B cell (primary cell): ENCODE measurements around the gene HTRA1. TPM values are rescaled to one million over a fixed set of nuclear protein-coding genes. Genes with fewer than 3 reads are reported as not detected.

Source experiments
- ATAC-seq: fragments of 200-7000 bp; cut with Tn5 transposase; one replicate; pipeline ENCODE4 v1.10.0; 2021; ENCODE audit warnings: low read depth, mild to moderate bottlenecking, moderate number of reproducible peaks, moderate library complexity
- CTCF ChIA-PET: fragments of 350-600 bp; sonication (Branson Sonifier 250); formaldehyde crosslinking; loops from one replicate; lab custom pipeline; 2021; ENCODE audit warnings: antibody characterized with exemption, inconsistent platforms; lab: Charles Lee
- POLR2A ChIA-PET: fragments of 350-600 bp; sonication (Branson Sonifier 250); formaldehyde crosslinking; loops from one replicate; lab custom pipeline; 2021; ENCODE audit warnings: antibody characterized with exemption; lab: Charles Lee
- DNase-seq: peaks from one replicate; pipeline ENCODE4 v3.0.0; 2013
- H2AFZ ChIP-seq: 2 replicates; pipeline ENCODE4 v1.6.1; 2012; ENCODE audit warnings: mild to moderate bottlenecking, low read depth, low read length; ENCODE audit not compliant: insufficient read depth, poor library complexity, severe bottlenecking
- H3K27ac ChIP-seq, 2 donors: 1 replicate in 1 of 2; 2 replicates in 1 of 2; pipeline ENCODE4 v1.5.1; 2012 to 2013; ENCODE audit warnings: low read length in 2 of 2, mild to moderate bottlenecking in 2 of 2, moderate library complexity in 1 of 2
- H3K27me3 ChIP-seq, 4 experiments: fragments of 200-600 bp in 1 of 4; sonication (generic) in 1 of 4; replicated peaks in 1 of 4; 1 replicate in 2 of 4; 2 replicates in 2 of 4; pipeline versions ENCODE4 v1.6.1 to v1.7.0; 2013 to 2016; ENCODE audit warnings: low read length in 3 of 4, mild to moderate bottlenecking in 2 of 4, mixed read lengths in 1 of 4, moderate library complexity in 1 of 4; ENCODE audit not compliant: insufficient read depth in 4 of 4, control insufficient read depth in 3 of 4; ENCODE audit errors: control extremely low read depth in 1 of 4
- H3K36me3 ChIP-seq, 2 experiments: replicated peaks in 1 of 2; 1 replicate in 1 of 2; 2 replicates in 1 of 2; pipeline versions ENCODE4 v1.6.1 to v1.7.1; 2013; ENCODE audit warnings: low read length in 1 of 2; ENCODE audit not compliant: insufficient read depth in 2 of 2, control insufficient read depth in 1 of 2; ENCODE audit errors: control extremely low read depth in 1 of 2, extremely low read depth in 1 of 2
- H3K4me1 ChIP-seq, 2 donors: fragments of 200-600 bp in 1 of 2; sonication (generic) in 1 of 2; 1 replicate in 1 of 2; 2 replicates in 1 of 2; pipeline versions ENCODE4 v1.5.1 to v1.6.1; 2013 to 2017; ENCODE audit warnings: low read length in 2 of 2; ENCODE audit not compliant: control insufficient read depth in 2 of 2, insufficient read depth in 2 of 2
- H3K4me2 ChIP-seq: replicated peaks from 2 replicates; pipeline ENCODE3; 2012; ENCODE audit warnings: mild to moderate bottlenecking, low read depth, low read length; ENCODE audit not compliant: poor library complexity, severe bottlenecking
- H3K4me3 ChIP-seq, 5 experiments: fragments of 200-600 bp in 1 of 5; sonication (generic) in 1 of 5; 1 replicate in 3 of 5; 2 replicates in 2 of 5; pipeline versions ENCODE4 v1.5.1 to v1.7.0; 2011 to 2016; ENCODE audit warnings: low read length in 4 of 5, mild to moderate bottlenecking in 4 of 5, low read depth in 2 of 5, control low read depth in 1 of 5, moderate library complexity in 1 of 5; ENCODE audit not compliant: insufficient read depth in 1 of 5; ENCODE audit errors: control extremely low read depth in 1 of 5, extremely low read depth in 1 of 5
- H3K79me2 ChIP-seq: fragments of 200-600 bp; sonication (generic); one replicate; pipeline ENCODE4 v1.6.0; 2016; ENCODE audit warnings: low read length; ENCODE audit not compliant: control insufficient read depth, insufficient read depth
- H3K9ac ChIP-seq: fragments of 200-600 bp; sonication (generic); 2 replicates; pipeline ENCODE4 v1.6.1; 2017; ENCODE audit warnings: mild to moderate bottlenecking, low read length, moderate library complexity
- H3K9me3 ChIP-seq, 3 donors: one replicate each; pipeline versions ENCODE4 v1.6.1 to v1.7.1; 2013; ENCODE audit warnings: low read length in 2 of 3; ENCODE audit not compliant: control insufficient read depth in 2 of 3, insufficient read depth in 1 of 3; ENCODE audit errors: control extremely low read depth in 1 of 3
- H4K20me1 ChIP-seq: 2 replicates; pipeline ENCODE4 v1.6.0; 2012; ENCODE audit warnings: mild to moderate bottlenecking, low read length; ENCODE audit not compliant: insufficient read depth, control insufficient read depth, poor library complexity, severe bottlenecking
- H3K27ac Mint-ChIP-seq: one replicate; pipeline ENCODE4 v1.8.0; 2021; ENCODE audit warnings: mixed read lengths
- H3K27me3 Mint-ChIP-seq: one replicate; pipeline ENCODE4 v1.8.0; 2021; ENCODE audit warnings: mixed read lengths
- H3K4me1 Mint-ChIP-seq: one replicate; pipeline ENCODE4 v1.8.0; 2021; ENCODE audit warnings: mixed read lengths
- H3K4me3 Mint-ChIP-seq: one replicate; pipeline ENCODE4 v1.8.0; 2021; ENCODE audit warnings: mixed read lengths
- H3K9me3 Mint-ChIP-seq: one replicate; pipeline ENCODE4 v1.8.0; 2022; ENCODE audit warnings: mixed read lengths; ENCODE audit not compliant: insufficient read depth
- CTCF ChIP-seq: fragments of 200-600 bp; IDR thresholded peaks from one replicate; pipeline ENCODE4 v1.8.0; 2022; ENCODE audit warnings: antibody characterized with exemption, mild to moderate bottlenecking
- EZH2 ChIP-seq: IDR thresholded peaks from 2 replicates; pipeline ENCODE4 v1.6.1; 2012; ENCODE audit warnings: borderline replicate concordance, low read depth, mild to moderate bottlenecking, moderate library complexity, low read length; ENCODE audit not compliant: insufficient read depth, poor library complexity, severe bottlenecking
- WGBS: methylation state at CpG from one replicate; pipeline ENCODE4 v1.1.5; 2013; ENCODE audit warnings: missing lambda C conversion rate; ENCODE audit not compliant: insufficient coverage; 5-methylcytosine and 5-hydroxymethylcytosine counted together
- intact Hi-C: fragments of 100-400 bp; cut with micrococcal nuclease; formaldehyde crosslinking; loops from one replicate; pipeline ENCODE4 v1.10.0; 2022
- polyA plus RNA-seq: library from polyadenylated mRNA; depleted of rRNA; stranded (reverse); fragments of >200 nt; gene quantifications from 2 replicates; pipeline ENCODE4 v1.2.3, GENCODE V29; 2012
- total RNA-seq, 2 donors: library from RNA; stranded (reverse); fragments of 120-200 nt in 1 of 2; gene quantifications; 1 replicate in 1 of 2; 2 replicates in 1 of 2; pipeline versions ENCODE4 v1.2.3 to v1.2.4, GENCODE V29; 2013 to 2022

Gene HTRA1
- total and polyA plus RNA-seq, 2 donors (not counting 1 experiment from before 2014, with no cell fraction given), result not detected

DNA sequence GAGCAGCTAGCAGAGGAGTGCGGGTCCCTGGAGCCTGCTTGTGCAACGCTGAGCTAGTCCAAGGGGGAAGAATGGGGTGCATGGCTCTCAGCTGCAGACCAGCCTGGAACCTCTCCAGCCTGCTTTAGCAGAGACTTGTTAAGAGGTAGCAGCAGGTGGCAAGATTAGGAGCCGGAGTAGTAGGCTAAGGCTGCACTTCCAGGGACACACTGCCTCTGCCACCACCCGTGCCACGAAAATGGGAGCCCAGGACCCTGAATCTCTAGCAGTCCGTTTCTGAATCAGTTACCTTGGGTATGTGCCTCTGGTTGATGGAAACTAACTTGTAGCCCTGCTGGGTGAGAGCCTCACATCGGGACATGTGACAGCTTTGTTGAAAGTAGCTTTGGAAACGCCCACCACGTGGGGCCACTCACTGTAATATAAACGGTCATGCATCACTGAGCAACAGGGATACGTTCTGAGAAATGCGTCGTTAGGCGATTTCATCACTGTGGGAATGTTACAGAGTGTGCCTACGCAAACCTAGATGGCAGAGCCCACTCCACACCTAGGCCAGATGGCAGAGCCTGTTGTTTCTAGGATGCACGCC lies 25.9 kb downstream of the HTRA1 start:
- no peaks in the 10 kb centered on the region for H3K9me3 Mint-ChIP-seq
- H3K36me3 ChIP-seq, result no peaks in the 10 kb centered on the region

GRCh38 chr10:122490268-122490667 lies 28.9 kb downstream of the HTRA1 start:
- Histone ChIP-seq H3K9me3 (no peaks in the 10 kb centered on the region), H4K20me1 (no peaks in the 10 kb centered on the region), H3K4me2 (no peak overlapping the region), H3K36me3 (no peaks in the 10 kb centered on the region), H3K4me3 (no peak overlapping the region), H2AFZ (no peak overlapping the region), H3K4me1 (no peaks in the 10 kb centered on the region), H3K79me2 (no peaks in the 10 kb centered on the region), H3K9ac (no peak overlapping the region), H3K27me3 (no peaks in the 10 kb centered on the region), H3K27ac (no peak overlapping the region)
- intact Hi-C loops, result no loop called here
- H3K27me3 Mint-ChIP-seq, result peaks cover 36% of the 10 kb centered on the region
- ChIA-PET POLR2A (no interaction called here), CTCF (no interaction called here)
- WGBS, result no CpG with 5 or more reads among the region's 4 CpGs
- no peak overlapping the region for H3K27ac Mint-ChIP-seq
- no peaks in the 10 kb centered on the region for H3K4me1 Mint-ChIP-seq
- TF ChIP-seq EZH2, result no peak
- no peak for TF ChIP-seq CTCF
- DNase-seq, result no peak
- no peak for ATAC-seq
- no peaks in the 10 kb centered on the region for H3K9me3 Mint-ChIP-seq
- no peak overlapping the region for H3K4me3 Mint-ChIP-seq

More for the DNA sequence above, 25.9 kb downstream of the HTRA1 start:
- H3K4me2 ChIP-seq, result no peak overlapping the region
- no peak overlapping the region for H2AFZ ChIP-seq
- ChIA-PET POLR2A (no interaction called here), CTCF (no interaction called here)
- peaks cover 0 to 3% (median 0%) of the 10 kb centered on the region in 3 donors for H3K9me3 ChIP-seq
- Mint-ChIP-seq H3K27me3 (peaks cover 23% of the 10 kb centered on the region), H3K27ac (no peak overlapping the region), H3K4me3 (no peak overlapping the region), H3K4me1 (no peaks in the 10 kb centered on the region)
- H3K79me2 ChIP-seq, result no peaks in the 10 kb centered on the region
- intact Hi-C loops, result no loop called here
- no peak for TF ChIP-seq CTCF
- no peak for DNase-seq
- no peak overlapping the region for H3K4me3 ChIP-seq
- WGBS, result 74% methylated on average over 16 of the region's 16 CpGs
- no peak overlapping the region for H3K27ac ChIP-seq
- H3K9ac ChIP-seq, result no peak overlapping the region
- H4K20me1 ChIP-seq, result no peaks in the 10 kb centered on the region
- no peaks in the 10 kb centered on the region for H3K27me3 ChIP-seq
- ATAC-seq, result no peak
- no peaks in the 10 kb centered on the region for H3K4me1 ChIP-seq
